IPS DF 6.9 (cell line): ENCODE results near the gene ARHGAP26.

Experiments
- DNase-seq: peaks from one replicate; pipeline ENCODE4 v3.0.0-alpha.2; 2013; ENCODE audit warnings: low read depth, low spot score
- H3K27ac ChIP-seq: one replicate; pipeline ENCODE4 v1.5.1; 2013; ENCODE audit warnings: low read length, control low read depth
- H3K27me3 ChIP-seq: 2 replicates; pipeline ENCODE4 v1.6.1; 2013; ENCODE audit warnings: mild to moderate bottlenecking, low read length; ENCODE audit not compliant: control insufficient read depth, insufficient read depth
- H3K36me3 ChIP-seq: 2 replicates; pipeline ENCODE4 v1.6.1; 2013; ENCODE audit warnings: low read length; ENCODE audit not compliant: control insufficient read depth, insufficient read depth
- H3K4me1 ChIP-seq: 2 replicates; pipeline ENCODE4 v1.6.1; 2013; ENCODE audit warnings: low read length; ENCODE audit not compliant: control insufficient read depth, insufficient read depth
- H3K4me3 ChIP-seq: 2 replicates; pipeline ENCODE4 v1.5.1; 2013; ENCODE audit warnings: mild to moderate bottlenecking, low read length
- H3K9me3 ChIP-seq: 2 replicates; pipeline ENCODE4 v1.6.1; 2013; ENCODE audit warnings: low read length, inconsistent platforms; ENCODE audit not compliant: control insufficient read depth, insufficient read depth
- WGBS: extraction: QIAGEN DNeasy Blood & Tissue Kit; methylation state at CpG from one replicate; pipeline ENCODE4 v1.1.7; 2013; ENCODE audit warnings: mixed read lengths, missing lambda C conversion rate; ENCODE audit not compliant: insufficient read length, insufficient coverage; 5-methylcytosine and 5-hydroxymethylcytosine counted together

ARHGAP26 gene

GRCh38 chr5:143037708-143038107 lies 267.5 kb downstream of the ARHGAP26 start:
- DNase-seq = no peak
- H3K36me3 ChIP-seq = no peaks in the 10 kb centered on the region
- no peaks in the 10 kb centered on the region for H3K9me3 ChIP-seq
- H3K4me1 ChIP-seq = no peaks in the 10 kb centered on the region
- WGBS = no CpG with 5 or more reads among the region's 1 CpG
- no peak overlapping the region for H3K27ac ChIP-seq
- H3K27me3 ChIP-seq = no peaks in the 10 kb centered on the region
- H3K4me3 ChIP-seq = no peak overlapping the region

DNA sequence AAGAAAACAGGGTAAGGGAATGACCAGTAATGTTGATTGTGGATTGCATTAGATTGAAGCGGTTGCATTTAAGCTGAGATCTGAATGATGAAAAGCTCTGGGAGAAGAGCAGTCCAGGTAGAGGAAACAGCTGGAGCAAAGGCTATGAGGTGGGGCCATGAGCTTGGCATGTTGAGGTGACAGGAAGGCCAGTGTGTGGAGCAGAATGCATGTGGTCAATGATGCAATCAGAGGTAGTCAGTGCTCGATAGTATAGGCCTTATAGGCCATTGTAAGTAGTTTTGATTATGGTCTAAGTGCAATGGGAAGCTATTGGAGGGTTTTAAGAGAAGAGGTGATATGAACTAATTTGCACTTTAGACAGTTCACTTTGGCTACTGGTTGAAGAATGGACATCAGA lies 270.4 kb downstream of the ARHGAP26 start:
- no peak overlapping the region for H3K27ac ChIP-seq
- no peaks in the 10 kb centered on the region for H3K27me3 ChIP-seq
- no peak for DNase-seq
- no peaks in the 10 kb centered on the region for H3K4me1 ChIP-seq
- no peak overlapping the region for H3K4me3 ChIP-seq
- H3K9me3 ChIP-seq = no peaks in the 10 kb centered on the region
- H3K36me3 ChIP-seq = no peaks in the 10 kb centered on the region
- WGBS = no CpG with 5 or more reads among the region's 2 CpGs

DNA sequence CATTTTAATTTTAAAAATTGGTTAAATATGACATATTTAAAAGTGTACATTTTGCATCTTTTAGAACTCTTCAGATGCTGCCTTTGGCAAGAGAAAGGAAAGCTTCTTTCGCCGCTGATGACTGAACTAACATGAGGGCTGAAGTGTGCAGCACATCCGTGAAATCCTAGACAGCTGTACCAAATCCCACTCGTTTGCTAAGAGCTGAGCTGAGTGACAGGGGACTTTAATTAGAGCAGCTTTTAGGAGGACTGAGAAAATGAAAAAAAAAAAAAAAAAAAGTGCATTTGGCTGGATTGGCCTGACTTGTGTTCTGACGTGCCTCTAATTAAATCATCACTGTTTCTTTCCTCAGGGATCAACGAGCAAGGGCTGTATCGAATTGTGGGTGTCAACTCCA lies 271.3 kb downstream of the ARHGAP26 start:
- H3K4me3 ChIP-seq = no peak overlapping the region
- DNase-seq = no peak
- WGBS = no CpG with 5 or more reads among the region's 7 CpGs
- H3K4me1 ChIP-seq = no peaks in the 10 kb centered on the region
- H3K9me3 ChIP-seq = no peaks in the 10 kb centered on the region
- H3K36me3 ChIP-seq = no peaks in the 10 kb centered on the region
- H3K27me3 ChIP-seq = no peaks in the 10 kb centered on the region
- no peak overlapping the region for H3K27ac ChIP-seq

DNA sequence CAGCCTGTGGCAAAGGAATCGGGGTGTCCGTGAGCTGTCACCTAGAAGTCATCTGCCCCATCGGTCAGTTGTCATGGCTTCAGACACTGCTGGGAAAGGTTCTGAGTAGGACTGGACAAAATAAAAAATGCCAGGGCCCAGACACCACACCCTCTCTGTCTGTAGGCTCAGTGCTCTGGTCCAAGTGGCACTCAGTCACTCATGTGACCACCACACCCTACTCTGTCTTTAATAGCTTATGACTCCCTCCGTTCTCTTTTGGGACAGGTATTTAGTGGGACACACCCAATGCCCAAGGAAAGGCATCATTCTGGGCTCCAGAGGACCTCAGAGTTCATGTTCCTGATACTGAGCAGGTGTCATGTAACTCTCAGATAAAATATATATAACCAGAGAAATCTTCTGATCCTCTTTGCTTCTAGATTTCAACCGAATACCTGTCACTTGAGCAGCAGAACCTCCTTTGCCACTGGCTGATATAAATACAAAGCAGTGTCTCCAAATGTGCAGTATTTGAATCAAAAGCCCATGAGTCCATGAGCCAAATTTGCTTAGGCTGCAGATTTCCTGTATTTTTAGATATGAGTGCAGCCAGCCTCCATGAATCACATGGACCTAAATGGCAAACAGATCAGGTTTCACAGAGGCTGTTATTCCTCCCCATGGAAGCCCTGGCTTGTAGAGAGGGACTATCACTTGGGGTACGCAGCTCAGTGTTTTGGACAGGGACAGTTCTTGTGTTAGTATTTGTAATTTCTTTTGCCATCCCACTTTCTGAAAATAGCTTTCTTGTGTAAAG lies 272.0 kb downstream of the ARHGAP26 start:
- Histone ChIP-seq H3K36me3 (no peaks in the 10 kb centered on the region), H3K4me3 (no peak overlapping the region), H3K4me1 (no peaks in the 10 kb centered on the region), H3K27me3 (no peaks in the 10 kb centered on the region), H3K27ac (no peak overlapping the region), H3K9me3 (no peaks in the 10 kb centered on the region)
- WGBS = no CpG with 5 or more reads among the region's 6 CpGs
- no peak for DNase-seq

- Histone ChIP-seq H3K36me3 (no peaks in the 10 kb centered on the region), H3K27me3 (no peaks in the 10 kb centered on the region), H3K4me3 (no peak overlapping the region), H3K4me1 (no peaks in the 10 kb centered on the region), H3K9me3 (no peaks in the 10 kb centered on the region), H3K27ac (no peak overlapping the region)
- DNase-seq = no peak
- WGBS = no CpG with 5 or more reads among the region's 4 CpGs
These were observed 274.1 kb downstream of the ARHGAP26 start for GRCh38 chr5:143044265-143044664.

DNA sequence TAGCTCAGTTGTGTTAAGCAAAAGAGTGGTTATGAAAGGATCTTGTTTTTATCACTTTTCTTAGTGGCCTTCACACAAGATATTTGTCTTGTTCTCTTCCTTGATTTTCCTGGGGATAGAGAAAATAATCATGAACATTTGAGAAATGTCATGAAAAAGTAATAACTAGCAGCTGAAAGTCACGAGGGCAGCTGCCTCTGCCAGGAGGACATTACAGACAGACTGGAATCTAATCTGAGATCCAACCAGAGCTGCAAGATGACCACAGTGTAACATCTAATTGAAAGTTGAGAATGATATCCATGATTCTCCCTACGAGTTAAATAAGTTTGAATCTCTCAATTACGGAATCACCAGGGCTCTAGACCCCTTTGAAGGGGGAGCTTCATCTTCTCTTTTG lies 274.9 kb downstream of the ARHGAP26 start:
- H3K27me3 ChIP-seq = no peaks in the 10 kb centered on the region
- no peaks in the 10 kb centered on the region for H3K4me1 ChIP-seq
- H3K27ac ChIP-seq = no peak overlapping the region
- DNase-seq = no peak
- no peak overlapping the region for H3K4me3 ChIP-seq
- WGBS = no CpG with 5 or more reads among the region's 3 CpGs
- H3K9me3 ChIP-seq = no peaks in the 10 kb centered on the region
- H3K36me3 ChIP-seq = no peaks in the 10 kb centered on the region

DNA sequence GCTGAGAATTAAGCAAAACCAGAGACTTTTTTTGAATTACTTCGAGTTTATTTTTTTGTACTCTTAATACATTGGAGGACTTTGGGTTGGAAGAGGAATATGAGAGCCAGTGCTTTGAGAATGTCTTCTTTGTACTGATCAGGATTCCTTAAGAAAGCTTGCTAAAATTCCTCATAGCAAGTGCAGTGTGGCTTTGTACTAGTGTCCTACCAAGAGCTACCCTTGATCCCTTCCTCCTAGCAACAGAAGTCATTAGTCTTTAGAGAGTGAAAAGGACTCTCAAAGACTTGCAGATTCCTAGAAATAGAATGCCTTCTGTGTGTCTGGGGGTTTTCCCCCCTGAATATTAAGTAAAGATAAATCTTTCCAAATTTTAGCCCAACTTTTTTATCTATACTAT lies 276.1 kb downstream of the ARHGAP26 start:
- WGBS = no CpG with 5 or more reads among the region's 1 CpG
- H3K9me3 ChIP-seq = no peaks in the 10 kb centered on the region
- no peak overlapping the region for H3K4me3 ChIP-seq
- H3K36me3 ChIP-seq = no peaks in the 10 kb centered on the region
- H3K4me1 ChIP-seq = no peaks in the 10 kb centered on the region
- no peak overlapping the region for H3K27ac ChIP-seq
- no peaks in the 10 kb centered on the region for H3K27me3 ChIP-seq
- no peak for DNase-seq

- H3K27ac ChIP-seq = no peak overlapping the region
- H3K4me3 ChIP-seq = no peak overlapping the region
- WGBS = no CpG with 5 or more reads among the region's 1 CpG
- H3K9me3 ChIP-seq = no peaks in the 10 kb centered on the region
- no peaks in the 10 kb centered on the region for H3K36me3 ChIP-seq
- H3K27me3 ChIP-seq = no peaks in the 10 kb centered on the region
- DNase-seq = no peak
- no peaks in the 10 kb centered on the region; the same call in 1 of the 2 replicates for H3K4me1 ChIP-seq
These were observed 276.9 kb downstream of the ARHGAP26 start for GRCh38 chr5:143047091-143047490.

GRCh38 chr5:143050183-143050582 lies 280.0 kb downstream of the ARHGAP26 start:
- no peaks in the 10 kb centered on the region; the same call in 1 of the 2 replicates for H3K4me1 ChIP-seq
- no peak overlapping the region for H3K27ac ChIP-seq
- DNase-seq = no peak
- no peaks in the 10 kb centered on the region for H3K36me3 ChIP-seq
- H3K27me3 ChIP-seq = no peaks in the 10 kb centered on the region
- no peaks in the 10 kb centered on the region for H3K9me3 ChIP-seq
- no CpG with 5 or more reads among the region's 4 CpGs for WGBS
- no peak overlapping the region for H3K4me3 ChIP-seq

DNA sequence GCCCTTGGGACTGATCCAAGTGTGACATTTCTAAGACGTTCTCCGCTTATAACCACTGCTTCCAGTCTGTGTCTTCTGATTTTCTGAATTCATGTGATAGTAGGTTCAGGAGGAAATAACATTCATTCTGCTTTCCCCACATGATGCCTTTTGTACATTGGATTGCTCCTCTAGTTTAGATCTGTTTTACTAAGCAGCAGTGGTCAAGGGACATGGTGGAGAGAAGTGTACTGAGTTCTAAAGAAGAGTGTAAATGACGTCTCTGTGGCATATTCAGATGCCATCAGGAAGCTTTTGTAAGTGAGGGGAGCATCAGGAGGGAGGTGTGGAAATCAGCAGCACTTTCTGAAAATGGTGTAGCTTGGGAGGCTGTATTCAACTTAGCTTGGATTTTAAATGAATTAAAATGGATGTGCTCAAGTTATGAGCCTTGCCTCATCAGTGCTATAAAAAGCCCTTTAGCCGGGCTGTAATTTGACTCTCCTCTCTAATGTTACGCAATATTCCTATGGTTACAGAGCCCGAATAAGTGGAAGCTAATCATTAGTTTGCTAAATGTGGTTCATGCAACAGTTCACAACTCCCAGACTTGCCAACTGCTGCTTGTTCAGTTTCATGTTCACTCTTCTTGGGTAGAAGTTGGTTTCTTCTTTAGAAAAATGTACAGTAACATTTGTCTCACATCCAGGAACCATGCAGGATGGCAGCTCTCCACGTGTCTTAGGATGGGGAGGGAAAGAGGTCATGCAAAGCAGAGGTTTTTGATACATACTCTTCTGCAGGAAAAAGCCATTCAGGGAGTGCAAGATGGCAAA lies 281.3 kb downstream of the ARHGAP26 start:
- DNase-seq = no peak
- no peak overlapping the region for H3K4me3 ChIP-seq
- no peaks in the 10 kb centered on the region for H3K36me3 ChIP-seq
- no peaks in the 10 kb centered on the region; the same call in 1 of the 2 replicates for H3K4me1 ChIP-seq
- H3K9me3 ChIP-seq = no peaks in the 10 kb centered on the region
- H3K27me3 ChIP-seq = no peaks in the 10 kb centered on the region
- no peak overlapping the region for H3K27ac ChIP-seq
- no CpG with 5 or more reads among the region's 7 CpGs for WGBS
